T-helper 2 cell treated with Interferon-gamma antibody and Interleukin-4, amounts not matched to agents 100 ng/mL and 5 ng/mL, for 36 hours (primary cell): ENCODE data around the gene UBE2F. TPM values are rescaled to one million over a fixed set of nuclear protein-coding genes. Genes with fewer than 3 reads are reported as not detected.

Experiments used
- intact Hi-C: fragments of 100-400 bp; cut with micrococcal nuclease; formaldehyde crosslinking; loops from one replicate; pipeline ENCODE4 v1.15.1; 2023
- total RNA-seq: library from RNA; stranded (reverse); gene quantifications from 2 replicates; pipeline ENCODE4 v1.2.3, GENCODE V29; 2022

The UBE2F gene
- total RNA-seq, 1 donor from 2014 or later = 92.7 TPM

DNA sequence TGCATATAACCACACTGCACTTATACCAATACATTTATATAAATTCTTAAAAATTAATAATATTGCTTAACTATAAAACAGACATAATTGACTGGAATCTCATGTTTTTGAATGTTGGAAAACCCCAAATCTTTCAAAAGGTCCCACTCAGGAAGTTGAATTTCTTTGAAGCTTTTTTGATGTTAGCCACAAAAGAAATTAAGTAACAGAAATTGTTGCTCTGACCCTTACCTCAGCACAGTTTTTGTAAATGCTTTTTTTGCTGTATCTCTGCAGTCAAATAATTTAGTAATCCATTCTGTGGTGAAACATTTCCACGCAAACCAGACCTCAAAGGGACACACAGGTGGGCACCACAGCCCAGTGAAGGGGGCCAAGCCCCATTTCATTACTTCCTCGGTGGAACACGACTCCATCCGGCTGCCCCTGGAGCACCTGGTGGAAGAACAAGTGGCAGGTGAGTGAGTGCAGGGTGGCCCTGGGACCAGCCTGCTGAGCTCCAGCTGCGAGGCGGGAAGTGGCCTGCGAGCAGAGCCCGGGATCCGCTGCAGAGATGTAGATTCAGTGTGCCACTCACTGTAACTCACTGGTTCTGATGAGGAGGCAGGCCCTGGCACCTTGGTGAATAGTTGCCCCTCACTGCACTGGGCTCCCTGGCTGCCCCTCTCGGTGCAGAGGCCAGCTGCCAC lies 102.4 kb downstream of the UBE2F start:
- intact Hi-C loops = no loop called here

GRCh38 chr2:238069877-238070276 lies 103.1 kb downstream of the UBE2F start:
- intact Hi-C loops = no loop called here

- intact Hi-C loops = no loop called here
Measured at GRCh38 chr2:238075397-238075796, 108.6 kb downstream of the UBE2F start.

- intact Hi-C loops = no loop called here
Measured at GRCh38 chr2:238077292-238077691, 110.5 kb downstream of the UBE2F start.

DNA sequence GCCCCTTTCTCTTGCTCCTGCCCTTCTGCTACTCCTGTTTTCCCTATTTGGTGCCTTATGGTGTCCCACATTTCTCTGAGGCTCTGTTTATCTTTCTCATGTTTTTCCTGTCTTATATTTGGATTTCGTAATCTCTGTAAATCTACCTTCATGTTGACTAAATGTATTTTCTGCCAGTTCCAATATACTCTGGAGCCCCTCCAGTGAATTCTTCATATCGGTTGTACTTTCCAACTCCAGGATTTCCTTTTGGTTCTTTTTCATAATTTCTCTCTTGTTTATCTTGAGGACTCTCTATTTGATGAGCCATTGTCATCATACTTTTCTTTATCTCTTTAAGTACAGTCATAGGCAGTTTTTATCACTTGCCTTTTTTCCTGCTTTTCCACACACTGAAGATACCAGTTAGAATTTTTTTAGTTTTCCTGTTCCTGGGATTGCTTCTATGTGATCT lies 113.1 kb downstream of the UBE2F start:
- intact Hi-C loops = no loop called here

- intact Hi-C loops = no loop called here
Measured at GRCh38 chr2:238080518-238080917, 113.7 kb downstream of the UBE2F start.

- intact Hi-C loops = no loop called here
Measured at GRCh38 chr2:238081150-238081549, 114.3 kb downstream of the UBE2F start.

DNA sequence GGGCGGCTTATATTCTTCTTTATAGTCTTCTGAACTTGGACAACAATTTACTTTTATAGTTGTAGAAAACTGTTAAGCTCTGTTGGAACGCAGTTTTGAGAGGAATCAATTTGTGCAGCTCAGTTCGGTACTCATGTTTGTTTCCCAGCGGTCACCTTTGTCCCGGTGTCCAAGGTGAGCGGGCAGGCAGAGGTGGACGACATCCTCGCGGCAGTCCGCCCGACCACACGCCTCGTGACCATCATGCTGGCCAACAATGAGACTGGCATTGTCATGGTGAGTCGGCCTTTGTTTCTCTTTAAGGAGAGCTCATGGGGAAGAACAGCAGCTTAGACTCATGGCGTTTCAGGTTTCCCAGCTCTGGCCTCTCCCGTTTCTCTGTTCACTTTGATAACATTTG lies 114.7 kb downstream of the UBE2F start:
- intact Hi-C loops = no loop called here

- intact Hi-C loops = no loop called here
Measured at GRCh38 chr2:238082151-238082550, 115.3 kb downstream of the UBE2F start.

DNA sequence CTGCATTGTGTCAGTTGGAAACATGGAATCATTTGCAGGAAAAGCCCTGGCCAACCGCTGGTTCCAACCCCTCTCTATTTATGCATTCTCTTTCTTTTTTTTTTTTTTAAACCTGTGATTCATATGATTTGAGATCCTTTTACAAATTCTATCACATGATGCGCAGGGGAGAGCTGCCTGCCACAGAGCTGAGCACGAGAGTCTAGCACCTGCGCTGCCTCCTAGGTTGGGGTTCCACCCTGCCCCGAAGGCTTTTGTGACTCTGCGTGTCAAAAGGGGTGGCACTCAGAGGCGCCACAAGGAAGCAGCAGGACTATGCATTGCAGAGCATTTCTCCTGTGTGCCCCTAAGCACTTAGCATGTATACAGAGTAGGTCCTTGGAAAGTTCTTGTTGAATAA lies 116.0 kb downstream of the UBE2F start:
- intact Hi-C loops = no loop called here

- intact Hi-C loops = no loop called here
Measured at GRCh38 chr2:238083919-238084318, 117.1 kb downstream of the UBE2F start.

DNA sequence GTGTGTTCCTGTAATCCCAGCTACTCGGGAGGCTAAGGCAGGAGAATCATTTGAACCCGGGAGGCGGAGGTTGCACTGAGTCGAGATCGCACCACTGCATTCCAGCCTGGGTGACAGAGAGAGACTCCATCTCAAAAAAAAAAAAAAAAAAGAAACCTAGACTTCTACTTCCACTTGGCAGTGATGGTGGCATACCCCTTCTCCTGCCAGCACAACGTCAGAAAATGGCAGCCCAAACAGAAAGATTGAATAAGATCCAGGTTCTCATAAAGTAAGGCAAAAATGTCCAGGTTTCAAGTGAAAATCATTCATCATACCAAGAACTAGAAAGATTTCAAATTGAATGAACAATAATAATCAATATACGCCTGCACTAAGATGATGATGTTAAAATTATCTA lies 117.9 kb downstream of the UBE2F start:
- intact Hi-C loops = no loop called here

DNA sequence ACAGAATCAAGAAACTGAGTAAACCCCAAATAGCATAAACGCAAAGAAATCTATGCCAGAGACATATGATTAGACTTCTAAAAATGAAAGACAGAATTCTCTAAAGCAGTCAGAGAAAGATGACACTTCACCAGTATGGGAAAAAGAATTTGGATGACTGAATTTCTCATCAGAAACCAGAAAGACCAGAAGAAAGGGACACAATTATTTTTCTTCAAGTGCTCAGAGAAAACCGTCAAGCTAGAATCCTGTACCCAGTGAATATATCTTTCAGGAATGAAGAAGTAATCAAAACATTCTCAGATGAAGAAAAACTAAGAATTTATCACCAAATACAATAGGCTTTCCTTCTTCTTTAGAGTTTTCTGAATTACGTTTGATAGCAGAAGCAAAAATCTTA lies 119.1 kb downstream of the UBE2F start:
- intact Hi-C loops = no loop called here

DNA sequence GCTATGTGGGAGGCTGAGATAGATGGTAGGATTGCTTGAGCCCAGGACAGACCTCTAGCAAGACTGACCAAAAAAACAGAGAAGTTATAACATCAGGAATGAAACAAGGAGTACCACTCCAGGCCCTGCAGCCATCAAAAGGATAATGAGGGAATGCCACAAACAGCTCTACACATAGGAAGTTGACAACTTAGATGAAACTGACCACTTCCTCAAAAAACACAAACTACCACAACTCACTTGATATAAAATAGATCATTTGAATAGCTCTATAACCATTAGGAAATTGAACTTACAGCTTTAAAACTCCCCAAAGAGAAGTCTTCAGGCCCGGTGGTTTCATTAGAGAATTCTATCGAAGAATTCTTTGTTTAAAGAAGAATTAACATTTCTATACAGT lies 120.4 kb downstream of the UBE2F start:
- intact Hi-C loops = no loop called here

- intact Hi-C loops = no loop called here
Measured at GRCh38 chr2:238090887-238091286, 124.1 kb downstream of the UBE2F start.

DNA sequence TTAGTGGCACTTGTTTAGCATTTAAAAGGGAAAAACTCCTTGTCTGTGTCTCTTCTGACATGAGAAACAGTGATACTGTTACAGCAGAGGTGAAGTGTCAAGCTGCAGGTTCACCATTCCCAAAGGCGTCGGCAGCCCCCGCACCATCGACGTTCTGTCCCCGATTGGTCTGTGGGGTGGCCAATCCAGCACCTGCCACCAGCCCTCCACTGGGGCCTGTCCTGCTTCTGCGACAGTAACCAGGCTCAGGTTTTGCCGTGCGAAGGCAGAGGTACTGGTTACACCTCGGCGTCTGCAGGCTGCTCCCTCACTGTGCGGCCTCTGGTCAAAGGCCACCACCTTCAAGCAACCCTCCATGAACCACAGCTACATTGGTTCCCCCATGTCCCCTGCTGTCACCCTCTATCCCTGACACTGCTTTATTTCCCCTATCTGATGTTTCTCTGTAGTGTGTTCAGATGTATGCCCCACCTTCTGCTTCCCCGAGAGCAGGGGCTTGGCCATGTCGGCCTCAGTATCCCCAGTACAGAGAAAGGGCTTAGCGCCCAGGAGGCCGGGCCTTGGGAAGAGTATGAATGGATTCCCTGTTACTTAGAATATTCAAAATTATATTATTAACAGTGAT lies 124.7 kb downstream of the UBE2F start:
- intact Hi-C loops = no loop called here

Other genes starting within 250 kb of the UBE2F start
- gene RBM44, start 168.2 kb upstream of the UBE2F start, total RNA-seq = 0.84 and 0.93 TPM in 2 replicates
- gene RAMP1, start 107.4 kb upstream of the UBE2F start, total RNA-seq = 10.5 and 10.7 TPM in 2 replicates
- 40.4 and 40.5 TPM in 2 replicates for gene SCLY, start 94.0 kb downstream of the UBE2F start, total RNA-seq
- 0.05 and 0.14 TPM in 2 replicates for gene ESPNL, start 133.3 kb downstream of the UBE2F start, total RNA-seq
- not detected in 2 replicates for gene KLHL30, start 171.7 kb downstream of the UBE2F start, total RNA-seq
- 0.09 and 0.11 TPM in 2 replicates for gene ERFE, start 192.0 kb downstream of the UBE2F start, total RNA-seq
- 70.1 and 71.4 TPM in 2 replicates for gene ILKAP, start 236.7 kb downstream of the UBE2F start, total RNA-seq